CD8-positive, alpha-beta memory T cell (primary cell): ENCODE data around the gene PAX5. TPM values are rescaled to one million over a fixed set of nuclear protein-coding genes. Genes with fewer than 3 reads are reported as not detected.

Experiments used
- CTCF ChIA-PET: fragments of 350-600 bp; sonication (Branson Sonifier 250); formaldehyde crosslinking; loops from one replicate; lab custom pipeline; 2021; ENCODE audit warnings: antibody characterized with exemption; lab: Charles Lee
- POLR2A ChIA-PET: fragments of 350-600 bp; sonication (Branson Sonifier 250); formaldehyde crosslinking; loops from one replicate; lab custom pipeline; 2021; ENCODE audit warnings: antibody characterized with exemption; lab: Charles Lee
- DNase-seq, 5 donors: peaks; one replicate each; pipeline versions ENCODE4 v3.0.0 to v3.0.0-alpha.2; 2020 to 2022; ENCODE audit warnings: mixed read lengths in 1 of 5
- H3K27ac ChIP-seq: one replicate; pipeline ENCODE4 v1.7.0; 2013; ENCODE audit warnings: low read depth, mild to moderate bottlenecking, low read length, moderate library complexity
- H3K27me3 ChIP-seq: 2 replicates; pipeline ENCODE4 v1.7.0; 2013; ENCODE audit warnings: low read length, mild to moderate bottlenecking; ENCODE audit not compliant: insufficient read depth, poor library complexity, severe bottlenecking
- H3K36me3 ChIP-seq: 2 replicates; pipeline ENCODE4 v1.7.0; 2013; ENCODE audit warnings: mild to moderate bottlenecking, low read length, moderate library complexity; ENCODE audit not compliant: insufficient read depth
- H3K4me1 ChIP-seq: 2 replicates; pipeline ENCODE4 v1.7.0; 2013; ENCODE audit warnings: mild to moderate bottlenecking, low read length, moderate library complexity; ENCODE audit not compliant: insufficient read depth
- H3K4me3 ChIP-seq: 2 replicates; pipeline ENCODE4 v1.7.0; 2013; ENCODE audit warnings: mild to moderate bottlenecking, low read length
- H3K9me3 ChIP-seq: 2 replicates; pipeline ENCODE4 v1.7.0; 2013; ENCODE audit warnings: mild to moderate bottlenecking, low read length
- H3K27ac Mint-ChIP-seq, 8 donors: one replicate each; pipeline ENCODE4 v1.8.0; 2020 to 2021; ENCODE audit warnings: mixed read lengths in 8 of 8, mild to moderate bottlenecking in 6 of 8, inconsistent platforms in 3 of 8, moderate library complexity in 3 of 8
- H3K27me3 Mint-ChIP-seq, 2 donors: one replicate each; pipeline ENCODE4 v1.8.0; 2020 to 2021; ENCODE audit warnings: mixed read lengths in 2 of 2, mild to moderate bottlenecking in 1 of 2, moderate library complexity in 1 of 2
- H3K36me3 Mint-ChIP-seq, 3 donors: one replicate each; pipeline ENCODE4 v1.8.0; 2020 to 2021; ENCODE audit warnings: mixed read lengths in 3 of 3, inconsistent platforms in 1 of 3, mild to moderate bottlenecking in 1 of 3
- H3K4me1 Mint-ChIP-seq, 3 donors: one replicate each; pipeline ENCODE4 v1.8.0; 2020 to 2021; ENCODE audit warnings: mixed read lengths in 3 of 3, inconsistent platforms in 1 of 3, mild to moderate bottlenecking in 1 of 3
- H3K4me3 Mint-ChIP-seq, 7 donors: one replicate each; pipeline ENCODE4 v1.8.0; 2020 to 2021; ENCODE audit warnings: mixed read lengths in 7 of 7, mild to moderate bottlenecking in 6 of 7, moderate library complexity in 4 of 7, inconsistent platforms in 2 of 7
- H3K9me3 Mint-ChIP-seq, 5 donors: one replicate each; pipeline ENCODE4 v1.8.0; 2020 to 2022; ENCODE audit warnings: mixed read lengths in 5 of 5, mild to moderate bottlenecking in 3 of 5, moderate library complexity in 2 of 5, inconsistent platforms in 1 of 5
- polyA plus RNA-seq: library from polyadenylated mRNA; unstranded; fragments of 300-500 nt; fragmentation: Illumina TruSeq; gene quantifications from one replicate; pipeline ENCODE4 v1.2.3, GENCODE V29; 2021
- total RNA-seq, 2 experiments: library from RNA; stranded (reverse); gene quantifications; one replicate each; pipeline ENCODE4 v1.2.3, GENCODE V29; 2021

PAX5 gene
- total and polyA plus RNA-seq, 3 experiments from 2014 or later, result 0.18 to 0.29 TPM; not detected in 1

DNA sequence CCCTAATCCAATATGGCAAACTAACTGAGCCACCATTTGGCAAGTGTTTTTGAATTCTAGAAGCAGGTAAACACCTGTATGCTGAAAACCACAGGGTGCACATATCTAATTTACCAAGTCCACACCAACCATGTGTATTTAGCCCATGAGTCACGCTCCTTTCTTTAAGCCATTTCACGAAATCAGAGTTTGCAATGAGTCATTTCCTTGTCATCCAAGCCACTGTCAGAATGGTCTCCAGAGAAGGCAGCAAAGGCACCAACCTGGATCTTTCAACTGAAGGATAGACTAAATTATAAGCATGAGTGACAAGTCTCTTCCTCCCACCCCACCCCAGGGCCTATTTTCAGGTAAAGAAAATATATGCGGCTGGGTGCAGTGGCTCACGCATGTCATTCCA lies 110.0 kb downstream of the PAX5 start:
- no peak overlapping the region for H3K4me3 Mint-ChIP-seq
- POLR2A ChIA-PET, result no interaction called here
- CTCF ChIA-PET, result no interaction called here
- Histone ChIP-seq H3K9me3 (no peaks in the 10 kb centered on the region), H3K4me3 (no peak overlapping the region), H3K27ac (no peak overlapping the region), H3K27me3 (no peaks in the 10 kb centered on the region), H3K4me1 (no peaks in the 10 kb centered on the region), H3K36me3 (no peaks in the 10 kb centered on the region)
- H3K27ac Mint-ChIP-seq, result no peak overlapping the region
- H3K4me1 Mint-ChIP-seq, result no peaks in the 10 kb centered on the region
- DNase-seq, result no peak
- no peaks in the 10 kb centered on the region for H3K9me3 Mint-ChIP-seq
- H3K36me3 Mint-ChIP-seq, result no peaks in the 10 kb centered on the region
- H3K27me3 Mint-ChIP-seq, result peaks cover 10 to 21% of the 10 kb centered on the region in 2 donors

GRCh38 chr9:36923025-36923625 lies 110.9 kb downstream of the PAX5 start:
- ChIA-PET CTCF (no interaction called here), POLR2A (no interaction called here)
- Histone ChIP-seq H3K9me3 (no peaks in the 10 kb centered on the region), H3K4me1 (no peaks in the 10 kb centered on the region), H3K4me3 (no peak overlapping the region), H3K36me3 (no peaks in the 10 kb centered on the region), H3K27ac (no peak overlapping the region), H3K27me3 (no peaks in the 10 kb centered on the region)
- DNase-seq, result no peak
- H3K36me3 Mint-ChIP-seq, result no peaks in the 10 kb centered on the region
- H3K9me3 Mint-ChIP-seq, result no peaks in the 10 kb centered on the region
- H3K4me1 Mint-ChIP-seq, result no peaks in the 10 kb centered on the region
- H3K4me3 Mint-ChIP-seq, result no peak overlapping the region
- H3K27me3 Mint-ChIP-seq, result peaks cover 13 to 24% of the 10 kb centered on the region in 2 donors
- no peak overlapping the region for H3K27ac Mint-ChIP-seq

DNA sequence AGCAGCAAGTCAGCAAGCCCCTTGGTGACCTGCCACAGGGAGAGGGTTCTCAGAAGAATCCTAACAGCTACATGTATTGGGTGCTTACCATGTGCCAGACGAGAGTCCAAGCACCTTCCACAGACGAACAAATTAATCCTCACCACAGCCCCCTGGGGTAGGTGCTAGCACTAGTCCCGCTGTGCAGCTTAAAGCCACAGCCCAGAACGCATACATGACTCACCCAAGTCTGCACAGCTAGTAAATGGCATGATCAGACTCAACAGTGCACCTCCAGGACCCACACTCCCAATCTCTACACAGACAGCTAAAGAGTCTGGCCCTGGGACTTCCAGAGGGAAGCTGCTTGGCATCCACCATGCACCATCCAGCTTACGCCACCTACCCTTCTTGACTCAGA lies 111.5 kb downstream of the PAX5 start:
- DNase-seq, result no peak
- Mint-ChIP-seq H3K27ac (no peak overlapping the region), H3K27me3 (peaks cover 13 to 29% of the 10 kb centered on the region in 2 donors), H3K4me1 (no peaks in the 10 kb centered on the region), H3K4me3 (no peak overlapping the region), H3K9me3 (no peaks in the 10 kb centered on the region), H3K36me3 (no peaks in the 10 kb centered on the region)
- POLR2A ChIA-PET, result no interaction called here
- Histone ChIP-seq H3K4me3 (no peak overlapping the region), H3K9me3 (no peaks in the 10 kb centered on the region), H3K27ac (no peak overlapping the region), H3K27me3 (no peaks in the 10 kb centered on the region), H3K36me3 (no peaks in the 10 kb centered on the region), H3K4me1 (no peaks in the 10 kb centered on the region)
- CTCF ChIA-PET, result no interaction called here

- Histone ChIP-seq H3K27ac (no peak overlapping the region), H3K4me3 (no peak overlapping the region), H3K27me3 (peaks cover under 1% of the 10 kb centered on the region), H3K9me3 (no peaks in the 10 kb centered on the region), H3K4me1 (no peaks in the 10 kb centered on the region), H3K36me3 (no peaks in the 10 kb centered on the region)
- Mint-ChIP-seq H3K36me3 (no peaks in the 10 kb centered on the region), H3K27ac (no peak overlapping the region), H3K9me3 (no peaks in the 10 kb centered on the region), H3K27me3 (peaks cover 24 to 39% of the 10 kb centered on the region in 2 donors), H3K4me3 (no peak overlapping the region), H3K4me1 (no peaks in the 10 kb centered on the region)
- CTCF ChIA-PET, result interaction anchor here (2.5 kb wide), 1 partner anchor 41 kb away, joined by 6 read pairs; no protein-coding TSS in a partner anchor
- DNase-seq, result no peak
- POLR2A ChIA-PET, result no interaction called here
Measured at GRCh38 chr9:36914212-36914577, 119.9 kb downstream of the PAX5 start.

GRCh38 chr9:36913393-36914211 lies 120.5 kb downstream of the PAX5 start:
- no peaks in the 10 kb centered on the region for H3K36me3 ChIP-seq
- no peaks in the 10 kb centered on the region for H3K4me1 ChIP-seq
- no peak for DNase-seq
- Mint-ChIP-seq H3K4me1 (no peaks in the 10 kb centered on the region), H3K4me3 (no peak overlapping the region), H3K9me3 (no peaks in the 10 kb centered on the region), H3K36me3 (no peaks in the 10 kb centered on the region), H3K27ac (peak overlapping the region in 1 of 8 donors; percentile 29), H3K27me3 (peaks cover 24 to 39% of the 10 kb centered on the region in 2 donors)
- ChIA-PET CTCF (interaction anchor here (0.9 to 2.5 kb wide), 2 partner anchors 25 to 41 kb away, joined by 3 to 6 read pairs; no protein-coding TSS in a partner anchor), POLR2A (no interaction called here)
- peaks cover 3% of the 10 kb centered on the region for H3K27me3 ChIP-seq
- no peaks in the 10 kb centered on the region for H3K9me3 ChIP-seq
- H3K4me3 ChIP-seq, result no peak overlapping the region
- no peak overlapping the region for H3K27ac ChIP-seq

GRCh38 chr9:36912620-36913019 lies 121.4 kb downstream of the PAX5 start:
- H3K27ac ChIP-seq, result no peak overlapping the region
- ChIA-PET CTCF (interaction anchor here (0.9 kb wide), 1 partner anchor 26 kb away, joined by 3 read pairs; no protein-coding TSS in a partner anchor), POLR2A (no interaction called here)
- no peak overlapping the region for H3K4me3 Mint-ChIP-seq
- H3K9me3 Mint-ChIP-seq, result no peaks in the 10 kb centered on the region
- no peak overlapping the region for H3K4me3 ChIP-seq
- H3K27ac Mint-ChIP-seq, result no peak overlapping the region
- no peaks in the 10 kb centered on the region for H3K36me3 ChIP-seq
- no peaks in the 10 kb centered on the region for H3K4me1 Mint-ChIP-seq
- DNase-seq, result no peak
- no peaks in the 10 kb centered on the region for H3K4me1 ChIP-seq
- H3K36me3 Mint-ChIP-seq, result no peaks in the 10 kb centered on the region
- H3K9me3 ChIP-seq, result no peaks in the 10 kb centered on the region
- peaks cover 3% of the 10 kb centered on the region for H3K27me3 ChIP-seq
- H3K27me3 Mint-ChIP-seq, result peaks cover 22 to 40% of the 10 kb centered on the region in 2 donors

- no peaks in the 10 kb centered on the region for H3K36me3 ChIP-seq
- H3K4me1 Mint-ChIP-seq, result no peaks in the 10 kb centered on the region
- CTCF ChIA-PET, result no interaction called here
Measured at GRCh38 chr9:36911601-36912412, 122.3 kb downstream of the PAX5 start.

GRCh38 chr9:36911037-36911436 lies 123.0 kb downstream of the PAX5 start:
- peaks cover 3% of the 10 kb centered on the region for H3K27me3 ChIP-seq
- ChIA-PET CTCF (no interaction called here), POLR2A (no interaction called here)
- no peaks in the 10 kb centered on the region for H3K9me3 ChIP-seq
- H3K4me3 ChIP-seq, result no peak overlapping the region
- H3K36me3 Mint-ChIP-seq, result no peaks in the 10 kb centered on the region
- no peaks in the 10 kb centered on the region for H3K9me3 Mint-ChIP-seq
- peaks cover 24 to 47% of the 10 kb centered on the region in 2 donors for H3K27me3 Mint-ChIP-seq
- H3K4me1 Mint-ChIP-seq, result no peaks in the 10 kb centered on the region
- H3K36me3 ChIP-seq, result no peaks in the 10 kb centered on the region
- no peak for DNase-seq
- no peak overlapping the region for H3K27ac Mint-ChIP-seq
- H3K4me3 Mint-ChIP-seq, result no peak overlapping the region
- no peak overlapping the region for H3K27ac ChIP-seq
- H3K4me1 ChIP-seq, result no peaks in the 10 kb centered on the region

More at GRCh38 chr9:36911601-36912412, 122.3 kb downstream of the PAX5 start:
- POLR2A ChIA-PET, result no interaction called here
- H3K27ac ChIP-seq, result no peak overlapping the region
- no peak for DNase-seq
- no peak overlapping the region for H3K4me3 Mint-ChIP-seq
- H3K4me3 ChIP-seq, result no peak overlapping the region
- no peaks in the 10 kb centered on the region for H3K9me3 ChIP-seq
- no peak overlapping the region for H3K27ac Mint-ChIP-seq
- no peaks in the 10 kb centered on the region for H3K36me3 Mint-ChIP-seq
- peaks cover 22 to 45% of the 10 kb centered on the region in 2 donors for H3K27me3 Mint-ChIP-seq
- H3K4me1 ChIP-seq, result no peaks in the 10 kb centered on the region
- H3K9me3 Mint-ChIP-seq, result no peaks in the 10 kb centered on the region
- H3K27me3 ChIP-seq, result peaks cover 3% of the 10 kb centered on the region
